Epithelial cell of proximal tubule (primary cell): ENCODE results near the gene RALGPS2. TPM values are rescaled to one million over a fixed set of nuclear protein-coding genes. Genes with fewer than 3 reads are reported as not detected.

Source experiments
- DNase-seq: peaks from one replicate; pipeline ENCODE4 v3.0.0-alpha.2; 2011; ENCODE audit warnings: low read depth
- H3K4me3 ChIP-seq: 2 replicates; pipeline ENCODE4 v1.5.1; 2011; ENCODE audit warnings: low read depth, mild to moderate bottlenecking, low read length
- total RNA-seq: library from RNA; depleted of rRNA; stranded (reverse); fragments of >200 nt; gene quantifications from 2 replicates; pipeline ENCODE4 v1.2.3, GENCODE V29; 2015
- TF ChIP-seq, protein P1 (sequence below): conservative IDR thresholded peaks from 2 replicates; pipeline ENCODE4 v1.5.1; 2012; ENCODE audit warnings: low read depth, mild to moderate bottlenecking, low read length

The RALGPS2 gene, protein sequence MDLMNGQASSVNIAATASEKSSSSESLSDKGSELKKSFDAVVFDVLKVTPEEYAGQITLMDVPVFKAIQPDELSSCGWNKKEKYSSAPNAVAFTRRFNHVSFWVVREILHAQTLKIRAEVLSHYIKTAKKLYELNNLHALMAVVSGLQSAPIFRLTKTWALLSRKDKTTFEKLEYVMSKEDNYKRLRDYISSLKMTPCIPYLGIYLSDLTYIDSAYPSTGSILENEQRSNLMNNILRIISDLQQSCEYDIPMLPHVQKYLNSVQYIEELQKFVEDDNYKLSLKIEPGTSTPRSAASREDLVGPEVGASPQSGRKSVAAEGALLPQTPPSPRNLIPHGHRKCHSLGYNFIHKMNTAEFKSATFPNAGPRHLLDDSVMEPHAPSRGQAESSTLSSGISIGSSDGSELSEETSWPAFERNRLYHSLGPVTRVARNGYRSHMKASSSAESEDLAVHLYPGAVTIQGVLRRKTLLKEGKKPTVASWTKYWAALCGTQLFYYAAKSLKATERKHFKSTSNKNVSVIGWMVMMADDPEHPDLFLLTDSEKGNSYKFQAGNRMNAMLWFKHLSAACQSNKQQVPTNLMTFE
- 14.5 and 15.0 TPM in 2 replicates for total RNA-seq

DNA sequence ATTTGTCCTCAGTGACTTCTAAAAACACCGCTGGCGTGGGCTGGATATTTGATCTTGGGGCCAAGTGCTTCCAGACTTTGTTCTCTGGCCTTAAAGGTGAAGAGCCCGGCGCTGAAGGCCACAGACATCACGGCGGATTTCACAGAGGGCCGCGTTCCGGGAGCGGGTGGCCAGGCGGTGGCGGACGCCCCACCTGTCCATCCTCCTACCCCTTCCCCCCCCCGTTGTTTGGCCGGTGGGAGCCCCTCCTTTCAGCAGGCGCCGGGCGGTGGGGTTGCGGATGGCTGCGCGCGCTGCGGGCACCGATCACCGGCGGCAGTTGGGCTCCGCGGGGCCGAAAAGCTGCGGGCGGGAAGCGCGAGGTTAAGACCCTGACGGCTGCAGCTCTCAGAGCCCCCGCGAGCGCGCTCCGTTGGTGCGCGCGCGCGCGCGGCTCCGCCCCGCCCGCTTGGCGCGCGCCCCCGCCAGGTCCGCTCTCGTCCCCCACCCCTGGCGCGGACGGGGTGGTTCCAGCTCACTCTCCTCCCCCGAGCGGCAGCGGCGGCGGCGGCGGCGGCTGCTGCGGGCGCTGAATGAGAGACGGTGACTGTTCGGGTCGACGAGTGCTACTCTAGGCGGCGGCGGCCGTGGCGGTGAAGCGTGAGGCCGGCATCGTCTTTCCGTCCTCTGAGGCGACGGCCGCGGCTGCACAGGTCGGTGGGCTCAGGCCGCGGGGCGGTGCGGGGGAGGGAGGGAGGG is at the start of gene RALGPS2:
RALGPS2 (plus strand) TSS at position 517 of the 738 bp plus-strand sequence. CDS start 51,521 bp downstream, outside the sequence.
- TF ChIP-seq, protein P1, sequence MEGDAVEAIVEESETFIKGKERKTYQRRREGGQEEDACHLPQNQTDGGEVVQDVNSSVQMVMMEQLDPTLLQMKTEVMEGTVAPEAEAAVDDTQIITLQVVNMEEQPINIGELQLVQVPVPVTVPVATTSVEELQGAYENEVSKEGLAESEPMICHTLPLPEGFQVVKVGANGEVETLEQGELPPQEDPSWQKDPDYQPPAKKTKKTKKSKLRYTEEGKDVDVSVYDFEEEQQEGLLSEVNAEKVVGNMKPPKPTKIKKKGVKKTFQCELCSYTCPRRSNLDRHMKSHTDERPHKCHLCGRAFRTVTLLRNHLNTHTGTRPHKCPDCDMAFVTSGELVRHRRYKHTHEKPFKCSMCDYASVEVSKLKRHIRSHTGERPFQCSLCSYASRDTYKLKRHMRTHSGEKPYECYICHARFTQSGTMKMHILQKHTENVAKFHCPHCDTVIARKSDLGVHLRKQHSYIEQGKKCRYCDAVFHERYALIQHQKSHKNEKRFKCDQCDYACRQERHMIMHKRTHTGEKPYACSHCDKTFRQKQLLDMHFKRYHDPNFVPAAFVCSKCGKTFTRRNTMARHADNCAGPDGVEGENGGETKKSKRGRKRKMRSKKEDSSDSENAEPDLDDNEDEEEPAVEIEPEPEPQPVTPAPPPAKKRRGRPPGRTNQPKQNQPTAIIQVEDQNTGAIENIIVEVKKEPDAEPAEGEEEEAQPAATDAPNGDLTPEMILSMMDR = no peak
- H3K4me3 ChIP-seq = peak within 1 kb of the TSS; percentile 80
- DNase-seq = no peak

DNA sequence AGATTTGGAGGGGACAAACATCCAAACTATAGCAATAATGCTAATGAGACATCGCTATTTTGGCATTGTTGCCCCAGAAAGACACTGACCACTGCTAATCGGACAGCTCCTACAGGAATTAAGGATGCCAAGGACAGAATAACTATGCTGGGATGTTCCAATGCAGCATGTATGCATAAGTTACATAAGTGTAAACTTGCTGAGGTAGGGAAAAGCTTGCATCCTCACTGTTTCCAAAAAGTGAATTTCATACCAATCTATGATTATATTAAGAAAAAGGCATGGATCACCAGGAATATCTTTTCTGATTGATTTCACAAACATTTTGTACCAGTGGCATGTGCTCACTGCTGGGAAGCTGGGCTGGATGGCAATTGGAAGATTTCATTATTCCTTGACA is 45.8 kb upstream of the RALGPS2 start:
- no peak overlapping the region for H3K4me3 ChIP-seq
- TF ChIP-seq, protein P1 = no peak
- DNase-seq = no peak

DNA sequence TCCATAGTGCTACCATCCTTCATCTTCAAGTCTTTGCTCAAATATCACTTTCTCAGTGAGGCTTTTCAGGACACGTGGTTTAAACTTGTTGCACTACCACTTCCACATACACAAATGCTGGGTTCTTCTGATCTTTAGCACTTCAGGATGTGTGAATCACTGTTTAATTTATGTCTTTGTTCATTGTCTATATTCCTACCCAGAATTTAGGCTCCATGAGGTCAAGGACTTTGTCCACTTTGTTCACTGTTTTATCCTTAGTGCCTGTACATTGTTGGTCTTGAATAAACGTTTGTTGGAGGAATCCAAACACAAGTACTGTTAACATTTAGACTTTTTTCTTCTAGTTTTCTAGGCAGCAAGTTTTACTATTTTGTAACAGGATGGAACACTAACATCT is 42.6 kb upstream of the RALGPS2 start:
- TF ChIP-seq, protein P1 = no peak
- no peak for DNase-seq
- H3K4me3 ChIP-seq = no peak overlapping the region

DNA sequence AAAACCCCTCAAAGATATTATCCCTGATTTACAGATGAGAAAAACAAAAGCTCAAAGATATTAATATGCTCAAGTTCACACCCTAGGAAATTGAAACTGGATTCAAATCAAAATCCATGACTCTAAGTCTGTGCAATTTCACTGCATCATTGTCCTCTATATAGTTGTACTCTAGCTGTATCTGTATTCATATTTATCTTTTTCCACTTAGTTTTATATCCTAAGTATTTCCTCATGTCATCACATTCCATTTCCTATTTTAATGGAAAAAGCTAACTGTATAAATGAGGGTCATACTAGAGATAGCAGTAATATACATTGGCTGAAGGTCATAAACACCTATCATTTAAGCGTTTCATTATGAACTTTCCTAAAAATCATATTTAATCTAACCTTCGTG is 42.2 kb upstream of the RALGPS2 start:
- no peak overlapping the region for H3K4me3 ChIP-seq
- TF ChIP-seq, protein P1 = no peak
- DNase-seq = no peak

DNA sequence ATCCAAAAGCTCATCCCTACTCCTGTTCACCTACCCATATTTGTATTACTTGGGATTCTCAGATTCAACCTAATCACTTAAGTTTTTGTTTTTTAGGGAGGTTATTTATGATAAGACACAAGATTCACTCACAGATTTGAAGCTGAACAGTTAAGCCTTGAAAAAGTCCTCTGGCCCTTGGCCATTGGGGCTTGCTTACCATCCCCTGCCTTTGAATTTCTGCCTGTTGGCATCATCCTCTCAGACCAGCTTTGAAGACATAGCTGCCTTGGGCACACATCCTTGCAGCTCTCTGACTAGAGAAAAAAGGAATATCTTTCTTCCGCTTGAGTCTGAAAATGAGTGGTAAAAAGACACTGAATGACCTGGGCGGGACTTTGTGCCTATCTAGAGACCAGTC is 41.8 kb upstream of the RALGPS2 start:
- TF ChIP-seq, protein P1 = no peak
- DNase-seq = no peak

DNA sequence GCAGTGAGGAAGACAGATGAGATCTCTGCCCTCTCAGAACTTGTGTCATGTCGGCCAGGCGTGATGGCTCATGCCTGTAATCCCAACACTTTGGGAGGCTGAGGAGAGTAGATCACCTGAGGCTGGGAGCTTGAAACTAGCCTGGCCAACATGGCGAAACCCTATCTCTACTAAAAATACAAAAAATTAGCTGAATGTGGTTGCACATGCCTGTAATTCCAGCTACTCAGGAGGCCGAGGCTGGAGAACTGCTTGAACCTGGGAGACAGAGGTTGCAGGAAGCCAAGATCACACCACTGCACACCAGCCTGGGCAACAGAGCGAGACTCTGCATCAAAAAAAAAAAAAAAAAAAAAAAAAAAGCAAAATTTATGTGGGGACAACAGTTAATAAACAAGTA is 40.9 kb upstream of the RALGPS2 start:
- no peak overlapping the region for H3K4me3 ChIP-seq

More for the DNA sequence above, 41.8 kb upstream of the RALGPS2 start:
- H3K4me3 ChIP-seq = no peak overlapping the region

More for the DNA sequence above, 40.9 kb upstream of the RALGPS2 start:
- TF ChIP-seq, protein P1 = no peak
- DNase-seq = peak; percentile 30
